ENCODE data around the gene EXOC3L1. TPM values are rescaled to one million over a fixed set of nuclear protein-coding genes. Genes with fewer than 3 reads are reported as not detected.

EXOC3L1 gene
- total RNA-seq, 1 donor from 2014 or later, result not detected

DNA sequence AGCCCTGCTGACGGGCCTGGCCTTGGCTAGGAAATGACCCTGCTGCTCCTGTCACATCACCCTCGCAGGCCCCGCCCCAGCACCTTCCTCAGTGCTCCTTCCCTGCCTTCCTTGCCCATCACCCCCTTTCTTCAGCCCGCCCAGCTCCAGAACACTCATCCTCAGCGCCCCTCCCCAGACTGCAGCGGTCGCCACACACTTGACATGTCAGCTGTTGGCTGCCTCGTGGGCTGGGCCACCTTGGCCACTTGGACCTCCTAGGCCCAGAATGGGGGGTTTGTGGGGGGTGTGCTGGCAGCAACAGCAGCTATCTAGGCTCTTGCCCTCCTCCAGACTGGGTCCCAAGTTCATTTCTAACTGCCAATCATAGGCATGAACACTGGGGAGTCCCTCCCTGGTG lies 19.6 kb upstream of the EXOC3L1 start:
- peaks cover 8% of the 10 kb centered on the region for H3K36me3 Mint-ChIP-seq (ENCODE audit: low read depth)
- no peak for DNase-seq (ENCODE audit: low spot score)

DNA sequence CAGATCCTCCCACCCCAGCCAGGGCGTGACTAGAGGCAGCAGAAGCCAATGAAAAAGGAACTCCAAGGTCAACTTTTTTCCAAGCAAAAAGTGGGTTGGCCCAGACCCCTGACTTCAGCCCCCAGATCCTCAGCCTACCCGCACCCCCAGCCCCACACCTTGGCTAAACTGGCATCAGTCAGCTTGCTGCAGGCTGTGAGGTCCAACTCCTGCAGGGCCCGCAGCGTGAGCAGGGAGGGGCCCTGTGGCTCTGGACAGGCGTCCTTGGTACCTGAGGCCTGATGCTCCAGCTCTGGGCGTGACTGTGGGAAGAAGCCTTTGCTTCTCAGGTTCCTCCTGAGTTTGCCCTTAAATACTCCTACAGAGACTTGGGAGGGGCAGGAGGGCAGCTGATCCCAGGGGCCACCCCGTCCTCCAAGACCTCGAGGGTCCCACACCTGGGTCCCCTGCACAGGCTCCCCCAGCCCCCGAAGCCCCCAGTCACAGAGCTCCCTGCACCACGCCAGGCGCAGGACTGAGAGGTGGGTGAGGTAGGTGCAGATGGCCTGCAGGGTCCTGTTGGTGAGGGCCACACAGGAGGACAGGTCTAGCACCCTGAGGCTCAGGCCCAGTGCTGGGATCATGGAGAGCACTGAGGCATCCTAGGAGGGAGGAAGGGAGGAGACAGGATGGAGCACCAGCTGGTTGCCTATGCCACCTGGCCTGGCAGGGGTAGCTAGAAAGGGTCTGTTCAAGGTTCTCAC lies 18.4 kb upstream of the EXOC3L1 start:
- Mint-ChIP-seq H3K27me3 (ENCODE audit: low read depth) (no peaks in the 10 kb centered on the region), H3K4me1 (ENCODE audit: low read depth) (no peaks in the 10 kb centered on the region), H3K4me3 (ENCODE audit: low read depth) (no peak overlapping the region), H3K36me3 (ENCODE audit: low read depth) (peaks cover 8% of the 10 kb centered on the region), H3K27ac (no peak overlapping the region), H3K9me3 (no peaks in the 10 kb centered on the region)
- intact Hi-C loops (cut with micrococcal nuclease), result no loop called here
- DNase-seq (ENCODE audit: low spot score), result no peak

More for the DNA sequence above, 19.6 kb upstream of the EXOC3L1 start:
- no peaks in the 10 kb centered on the region for H3K27me3 Mint-ChIP-seq (ENCODE audit: low read depth)
- H3K4me1 Mint-ChIP-seq (ENCODE audit: low read depth), result no peaks in the 10 kb centered on the region
- intact Hi-C loops (cut with micrococcal nuclease), result no loop called here
- H3K27ac Mint-ChIP-seq, result no peak overlapping the region
- H3K4me3 Mint-ChIP-seq (ENCODE audit: low read depth), result no peak overlapping the region
- no peaks in the 10 kb centered on the region for H3K9me3 Mint-ChIP-seq

DNA sequence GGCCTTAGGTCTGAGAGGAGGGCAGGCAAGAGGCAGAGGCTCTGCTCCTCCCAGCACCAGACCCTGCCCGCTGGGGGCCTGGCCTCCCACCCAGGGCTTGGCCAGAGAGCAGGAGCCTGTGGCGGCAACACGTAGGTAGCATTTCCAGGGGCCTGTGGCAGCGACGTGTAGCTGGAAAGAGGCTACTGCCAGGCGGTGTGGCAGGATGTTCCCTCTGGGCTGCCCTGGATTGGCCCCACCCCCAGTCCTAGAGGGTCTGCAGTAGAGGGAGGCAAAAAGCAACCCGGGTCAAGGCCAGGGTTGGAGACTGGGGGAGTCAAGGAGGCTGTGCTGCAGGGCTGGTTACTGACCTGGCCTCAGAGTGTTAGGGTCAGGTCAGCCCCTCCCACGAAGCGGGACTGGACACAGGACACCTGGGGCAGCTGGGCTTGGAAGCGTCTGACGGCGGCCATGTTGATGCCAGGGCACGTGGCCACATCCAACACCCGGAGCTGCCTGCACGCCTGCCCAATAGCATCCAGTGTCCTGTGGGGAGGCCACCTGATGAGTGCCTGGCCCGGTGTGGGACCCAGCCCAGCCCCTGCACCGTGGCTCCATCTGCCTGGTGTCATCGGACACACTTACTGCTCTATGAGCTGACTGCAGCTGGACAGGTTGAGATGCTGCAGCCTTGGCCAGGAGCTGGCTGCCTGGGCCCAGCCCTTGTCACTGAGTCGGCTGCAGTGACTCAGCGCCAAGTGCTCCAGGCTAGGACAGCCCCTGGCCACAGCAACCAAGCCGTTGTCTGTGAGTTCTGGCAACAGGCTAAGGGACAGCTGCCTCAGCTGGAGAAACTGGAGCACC lies 17.5 kb upstream of the EXOC3L1 start:
- no peaks in the 10 kb centered on the region for H3K27me3 Mint-ChIP-seq (ENCODE audit: low read depth)
- no peak for DNase-seq (ENCODE audit: low spot score)
- peaks cover 10% of the 10 kb centered on the region for H3K36me3 Mint-ChIP-seq (ENCODE audit: low read depth)
- no peak overlapping the region for H3K4me3 Mint-ChIP-seq (ENCODE audit: low read depth)
- H3K27ac Mint-ChIP-seq, result no peak overlapping the region
- intact Hi-C loops (cut with micrococcal nuclease), result no loop called here
- no peaks in the 10 kb centered on the region for H3K4me1 Mint-ChIP-seq (ENCODE audit: low read depth)
- H3K9me3 Mint-ChIP-seq, result no peaks in the 10 kb centered on the region

DNA sequence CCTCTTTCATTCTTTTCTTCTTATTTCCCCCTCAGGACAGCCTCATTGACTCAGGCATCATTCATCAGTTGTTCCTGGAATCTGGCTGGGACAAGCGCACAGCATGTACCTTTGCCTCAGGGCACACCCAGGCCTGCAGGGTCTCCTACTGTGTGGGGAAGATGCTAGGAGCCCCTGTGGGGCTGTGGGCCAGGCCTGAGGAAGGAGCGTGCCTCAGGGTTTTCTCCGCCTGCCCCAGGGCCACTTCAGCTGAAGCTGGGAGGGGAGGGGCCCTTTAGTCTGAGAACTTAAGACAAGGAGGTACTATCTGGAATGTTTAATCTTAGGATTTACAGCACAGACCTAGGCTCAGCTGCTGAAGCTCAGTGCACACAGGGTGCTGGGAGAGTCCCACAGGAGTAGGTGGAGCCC lies 16.9 kb upstream of the EXOC3L1 start:
- Mint-ChIP-seq H3K4me3 (ENCODE audit: low read depth) (no peak overlapping the region), H3K36me3 (ENCODE audit: low read depth) (peaks cover 16% of the 10 kb centered on the region), H3K27me3 (ENCODE audit: low read depth) (no peaks in the 10 kb centered on the region), H3K27ac (no peak overlapping the region), H3K9me3 (no peaks in the 10 kb centered on the region), H3K4me1 (ENCODE audit: low read depth) (no peaks in the 10 kb centered on the region)
- no peak for DNase-seq (ENCODE audit: low spot score)
- intact Hi-C loops (cut with micrococcal nuclease), result no loop called here

DNA sequence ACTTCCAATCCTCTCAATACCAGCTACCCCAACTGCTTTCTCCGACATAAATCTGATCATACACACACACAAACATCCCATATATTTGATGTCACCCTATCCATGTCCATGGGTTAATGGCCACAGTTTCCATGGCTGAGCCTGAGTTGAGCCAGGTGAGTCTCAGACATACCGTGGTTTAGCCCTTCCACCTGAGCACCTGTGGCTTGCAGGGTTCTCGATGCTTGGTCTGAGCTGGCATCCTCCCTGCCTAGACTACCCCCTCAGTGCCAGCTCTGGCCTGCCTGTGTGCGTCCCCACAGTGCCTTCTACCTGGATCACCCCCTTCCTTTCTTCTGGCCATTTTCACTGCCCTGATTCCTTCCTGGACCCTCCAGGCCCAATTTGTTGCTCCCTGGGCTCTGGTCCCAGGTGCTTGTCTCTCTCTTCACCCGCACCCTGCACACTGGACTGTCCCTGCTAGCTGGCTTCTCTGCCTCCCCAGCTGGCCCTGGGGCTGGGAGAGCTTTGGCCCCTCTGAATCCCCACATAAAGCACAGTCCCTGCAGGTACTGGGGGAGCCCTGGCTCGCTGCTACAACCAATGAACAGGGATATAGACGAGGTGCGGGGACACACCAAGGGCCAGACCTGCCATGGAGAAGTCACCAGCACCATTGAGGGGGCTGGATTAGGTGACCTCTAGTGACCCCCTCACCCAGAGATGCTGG lies 16.3 kb upstream of the EXOC3L1 start:
- H3K27ac Mint-ChIP-seq, result no peak overlapping the region
- no peaks in the 10 kb centered on the region for H3K4me1 Mint-ChIP-seq (ENCODE audit: low read depth)
- intact Hi-C loops (cut with micrococcal nuclease), result no loop called here
- DNase-seq (ENCODE audit: low spot score), result no peak
- no peak overlapping the region for H3K4me3 Mint-ChIP-seq (ENCODE audit: low read depth)
- no peaks in the 10 kb centered on the region for H3K27me3 Mint-ChIP-seq (ENCODE audit: low read depth)
- no peaks in the 10 kb centered on the region for H3K9me3 Mint-ChIP-seq
- peaks cover 16% of the 10 kb centered on the region for H3K36me3 Mint-ChIP-seq (ENCODE audit: low read depth)

GRCh38 chr16:67204076-67204475 lies 14.1 kb upstream of the EXOC3L1 start:
- no peaks in the 10 kb centered on the region for H3K27me3 Mint-ChIP-seq (ENCODE audit: low read depth)
- H3K36me3 Mint-ChIP-seq (ENCODE audit: low read depth), result peaks cover 27% of the 10 kb centered on the region
- no peaks in the 10 kb centered on the region for H3K9me3 Mint-ChIP-seq
- no peak overlapping the region for H3K4me3 Mint-ChIP-seq (ENCODE audit: low read depth)
- no peaks in the 10 kb centered on the region for H3K4me1 Mint-ChIP-seq (ENCODE audit: low read depth)
- no peak for DNase-seq (ENCODE audit: low spot score)
- H3K27ac Mint-ChIP-seq, result no peak overlapping the region
- intact Hi-C loops (cut with micrococcal nuclease), result no loop called here

DNA sequence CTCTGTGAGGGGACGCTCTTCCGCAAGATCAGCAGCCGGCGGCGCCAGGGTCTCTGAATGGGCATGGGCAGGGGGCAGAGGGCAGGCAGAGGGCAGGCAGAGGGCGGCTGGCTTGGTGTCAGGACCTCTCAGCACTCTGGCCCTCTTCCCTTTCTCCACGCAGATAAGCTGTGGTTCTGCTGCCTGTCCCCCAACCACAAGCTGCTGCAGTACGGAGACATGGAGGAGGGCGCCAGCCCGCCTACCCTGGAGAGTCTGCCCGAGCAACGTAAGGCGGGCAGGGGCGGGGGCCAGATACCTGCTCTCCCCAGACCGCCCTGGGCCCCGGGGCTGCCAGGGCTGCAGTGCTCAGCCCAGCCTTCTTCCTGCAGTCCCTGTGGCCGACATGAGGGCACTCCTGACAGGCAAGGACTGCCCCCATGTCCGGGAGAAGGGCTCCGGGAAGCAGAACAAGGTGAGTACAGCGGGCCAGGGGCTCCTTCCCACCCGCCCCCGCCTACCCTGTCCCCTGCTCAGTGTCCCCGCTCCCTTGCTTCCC lies 13.1 kb upstream of the EXOC3L1 start:
- intact Hi-C loops (cut with micrococcal nuclease), result no loop called here
- DNase-seq (ENCODE audit: low spot score), result no peak
- Mint-ChIP-seq H3K27me3 (ENCODE audit: low read depth) (no peaks in the 10 kb centered on the region), H3K4me3 (ENCODE audit: low read depth) (no peak overlapping the region), H3K4me1 (ENCODE audit: low read depth) (no peaks in the 10 kb centered on the region), H3K27ac (no peak overlapping the region), H3K9me3 (no peaks in the 10 kb centered on the region), H3K36me3 (ENCODE audit: low read depth) (peaks cover 33% of the 10 kb centered on the region)

DNA sequence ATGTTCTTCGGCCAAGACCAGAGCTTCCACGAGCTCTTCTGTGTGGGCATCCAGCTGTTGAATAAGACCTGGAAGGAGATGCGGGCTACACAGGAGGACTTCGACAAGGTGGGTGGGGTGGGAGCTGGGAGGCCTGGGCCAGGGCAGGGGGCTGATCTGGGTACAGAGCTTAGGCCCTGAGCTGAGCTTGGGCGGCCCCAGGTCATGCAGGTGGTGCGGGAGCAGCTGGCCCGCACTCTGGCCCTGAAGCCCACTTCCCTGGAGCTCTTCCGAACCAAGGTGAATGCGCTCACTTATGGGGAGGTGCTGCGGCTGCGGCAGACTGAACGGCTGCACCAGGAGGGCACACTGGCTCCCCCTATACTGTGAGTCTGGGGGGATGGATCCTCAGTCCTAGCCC lies 12.5 kb upstream of the EXOC3L1 start:
- Mint-ChIP-seq H3K4me1 (ENCODE audit: low read depth) (no peaks in the 10 kb centered on the region), H3K4me3 (ENCODE audit: low read depth) (no peak overlapping the region), H3K27me3 (ENCODE audit: low read depth) (no peaks in the 10 kb centered on the region), H3K9me3 (no peaks in the 10 kb centered on the region), H3K36me3 (ENCODE audit: low read depth) (peaks cover 38% of the 10 kb centered on the region), H3K27ac (no peak overlapping the region)
- intact Hi-C loops (cut with micrococcal nuclease), result no loop called here
- no peak for DNase-seq (ENCODE audit: low spot score)

DNA sequence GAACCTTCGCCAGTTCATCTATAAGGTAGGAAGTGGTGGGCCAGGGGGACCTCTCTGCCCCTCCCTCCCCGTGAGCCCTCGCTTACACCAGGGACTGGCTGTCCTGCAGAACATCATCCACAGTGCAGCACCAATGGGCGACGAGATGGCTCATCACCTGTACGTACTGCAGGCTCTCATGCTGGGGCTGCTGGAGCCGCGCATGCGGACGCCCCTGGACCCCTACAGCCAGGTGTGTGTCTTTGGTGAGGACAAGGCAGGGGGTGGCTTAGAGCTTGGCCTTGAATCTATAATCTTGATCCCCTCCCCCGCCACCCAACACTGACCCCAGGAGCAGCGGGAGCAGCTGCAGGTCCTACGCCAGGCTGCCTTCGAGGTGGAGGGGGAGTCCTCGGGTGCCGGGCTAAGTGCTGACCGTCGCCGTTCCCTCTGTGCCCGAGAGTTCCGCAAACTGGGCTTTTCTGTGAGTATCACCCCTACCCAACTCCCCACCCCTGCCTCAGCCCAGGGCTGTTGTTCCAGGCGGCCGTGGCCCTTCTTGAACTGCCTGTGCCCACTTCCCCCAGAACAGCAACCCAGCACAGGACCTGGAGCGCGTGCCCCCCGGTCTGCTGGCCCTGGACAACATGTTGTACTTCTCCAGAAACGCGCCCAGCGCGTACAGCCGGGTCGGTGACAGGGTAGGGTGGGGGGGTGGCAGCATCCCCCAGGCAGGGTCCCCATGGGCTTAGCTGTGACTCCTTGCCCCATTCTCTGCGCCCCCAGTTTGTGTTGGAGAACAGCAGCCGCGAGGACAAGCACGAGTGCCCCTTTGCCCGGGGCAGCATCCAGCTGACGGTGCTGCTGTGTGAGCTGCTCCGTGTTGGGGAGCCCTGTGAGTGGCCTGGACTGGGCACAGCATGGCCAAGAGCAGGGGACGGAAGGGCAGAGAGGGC lies 11.7 kb upstream of the EXOC3L1 start:
- H3K36me3 Mint-ChIP-seq (ENCODE audit: low read depth), result peaks cover 43% of the 10 kb centered on the region
- intact Hi-C loops (cut with micrococcal nuclease), result no loop called here
- no peaks in the 10 kb centered on the region for H3K9me3 Mint-ChIP-seq
- no peaks in the 10 kb centered on the region for H3K27me3 Mint-ChIP-seq (ENCODE audit: low read depth)
- H3K27ac Mint-ChIP-seq, result no peak overlapping the region
- no peaks in the 10 kb centered on the region for H3K4me1 Mint-ChIP-seq (ENCODE audit: low read depth)
- H3K4me3 Mint-ChIP-seq (ENCODE audit: low read depth), result no peak overlapping the region
- DNase-seq (ENCODE audit: low spot score), result no peak

DNA sequence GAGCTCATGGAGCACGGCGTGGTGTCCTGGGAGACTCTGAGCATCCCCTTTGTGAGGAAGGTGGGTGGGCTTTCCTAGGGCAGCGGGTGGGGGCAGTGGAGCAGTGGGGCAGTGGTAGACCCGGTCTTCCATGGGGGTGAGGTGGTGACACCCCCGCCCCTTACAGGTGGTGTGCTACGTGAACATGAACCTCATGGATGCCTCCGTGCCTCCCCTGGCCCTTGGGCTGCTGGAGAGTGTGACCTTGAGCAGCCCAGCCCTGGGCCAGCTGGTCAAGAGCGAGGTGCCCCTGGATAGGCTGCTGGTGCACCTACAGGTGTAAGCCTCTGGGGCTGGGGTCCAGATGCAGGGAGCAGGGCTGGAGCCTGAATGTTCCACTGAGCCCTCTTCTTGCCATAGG lies 10.6 kb upstream of the EXOC3L1 start:
- Mint-ChIP-seq H3K36me3 (ENCODE audit: low read depth) (peaks cover 47% of the 10 kb centered on the region), H3K27ac (no peak overlapping the region), H3K9me3 (no peaks in the 10 kb centered on the region), H3K27me3 (ENCODE audit: low read depth) (no peaks in the 10 kb centered on the region), H3K4me3 (ENCODE audit: low read depth) (no peak overlapping the region), H3K4me1 (ENCODE audit: low read depth) (peaks cover 7% of the 10 kb centered on the region)
- no peak for DNase-seq (ENCODE audit: low spot score)
- intact Hi-C loops (cut with micrococcal nuclease), result no loop called here

DNA sequence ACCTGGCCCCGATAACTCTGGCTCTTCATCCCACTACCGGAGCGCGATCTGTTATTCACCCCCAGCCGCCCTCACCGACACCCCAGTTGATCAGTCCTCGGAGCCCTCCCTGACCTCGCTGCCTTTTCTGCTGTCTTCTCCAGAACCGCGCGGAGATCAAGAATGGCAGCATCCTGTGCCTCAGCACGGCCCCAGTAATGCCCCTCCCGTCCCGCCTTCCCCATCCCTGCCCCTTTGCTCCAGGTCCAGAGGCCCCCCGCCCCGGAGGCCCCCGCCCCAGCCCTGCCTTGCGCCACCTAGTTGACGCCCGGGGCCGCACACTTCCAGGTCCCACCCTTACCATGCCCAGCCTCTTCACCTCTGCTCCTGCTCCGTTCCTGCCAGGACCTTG lies 9.9 kb upstream of the EXOC3L1 start:
- H3K9me3 Mint-ChIP-seq, result no peaks in the 10 kb centered on the region
- intact Hi-C loops (cut with micrococcal nuclease), result no loop called here
- no peak for DNase-seq (ENCODE audit: low spot score)
- no peak overlapping the region for H3K27ac Mint-ChIP-seq
- no peak overlapping the region for H3K4me3 Mint-ChIP-seq (ENCODE audit: low read depth)
- H3K36me3 Mint-ChIP-seq (ENCODE audit: low read depth), result peaks cover 54% of the 10 kb centered on the region
- peaks cover 7% of the 10 kb centered on the region for H3K4me1 Mint-ChIP-seq (ENCODE audit: low read depth)
- no peaks in the 10 kb centered on the region for H3K27me3 Mint-ChIP-seq (ENCODE audit: low read depth)

Measured in activated T-helper 2 cell treated with anti-CD3 and anti-CD28 coated beads, Interferon-gamma antibody, Interleukin-2, Interleukin-4, amounts not matched to agents 10 μg/mL and 5 μg/mL and 100 μg/mL, durations not matched to agents 14 hours and 24 hours and 36 hours (primary cell).